HG03066 (cell line): Measurements from ENCODE around the gene IGF1R.
"Not testable (repeated sequence)": the region's sequence is repeated elsewhere in the genome, so short reads cannot be mapped to it uniquely, and the experiment has no call there.

ENCODE experiments used
- ATAC-seq: cut with Tn5 transposase; IDR thresholded peaks from one replicate; pipeline ENCODE4 v1.9.1; 2021; ENCODE audit warnings: low read depth; ENCODE audit not compliant: unreplicated experiment

IGF1R gene

DNA sequence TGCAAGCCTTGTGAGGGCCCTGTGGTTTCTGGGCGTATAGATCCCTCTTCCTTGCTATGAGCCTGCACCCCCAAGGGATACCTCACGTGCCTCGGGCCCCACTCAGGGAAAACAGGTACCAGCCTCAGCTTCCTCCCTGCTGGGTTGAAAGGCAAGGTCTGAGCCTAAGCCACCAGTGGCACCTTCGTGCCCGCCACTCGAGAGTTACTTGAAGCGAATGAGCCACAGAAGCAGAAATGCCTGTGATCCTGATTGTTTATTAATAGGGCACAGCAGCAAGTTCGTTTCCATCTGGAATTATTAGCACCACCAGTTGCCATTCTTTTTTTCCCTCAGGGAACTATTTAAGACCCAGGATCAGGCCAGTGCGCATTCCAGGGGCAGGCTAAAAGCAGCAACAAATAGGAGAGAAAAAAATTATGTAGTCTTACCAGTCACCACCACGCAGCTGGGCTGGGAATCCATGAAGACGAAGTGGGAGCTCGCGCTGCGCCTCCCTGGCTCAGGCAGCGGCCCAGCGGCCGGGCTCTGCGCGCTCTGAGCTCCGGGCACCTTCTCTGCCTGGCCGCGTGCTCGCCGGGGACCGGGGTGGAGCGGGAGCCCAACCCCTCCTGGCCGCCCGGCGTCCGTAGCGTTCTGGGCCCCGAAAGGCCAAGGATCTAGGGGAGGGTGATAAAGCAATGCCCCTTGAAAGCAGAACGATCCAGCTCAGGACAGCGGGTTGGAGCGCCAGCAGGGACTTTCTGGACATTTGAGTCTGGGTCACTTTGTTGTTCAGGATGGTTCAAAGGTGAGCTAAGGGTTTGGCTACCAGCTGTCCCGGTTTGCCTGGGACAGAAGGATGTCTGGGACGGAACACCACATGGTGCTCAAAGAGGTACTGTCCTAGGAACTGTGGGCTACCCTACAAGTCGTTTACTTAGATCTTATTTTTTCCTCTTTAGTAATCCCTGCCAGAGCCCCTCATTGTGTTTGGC lies 356.9 kb downstream of the IGF1R start:
- ATAC-seq: not testable (repeated sequence)

DNA sequence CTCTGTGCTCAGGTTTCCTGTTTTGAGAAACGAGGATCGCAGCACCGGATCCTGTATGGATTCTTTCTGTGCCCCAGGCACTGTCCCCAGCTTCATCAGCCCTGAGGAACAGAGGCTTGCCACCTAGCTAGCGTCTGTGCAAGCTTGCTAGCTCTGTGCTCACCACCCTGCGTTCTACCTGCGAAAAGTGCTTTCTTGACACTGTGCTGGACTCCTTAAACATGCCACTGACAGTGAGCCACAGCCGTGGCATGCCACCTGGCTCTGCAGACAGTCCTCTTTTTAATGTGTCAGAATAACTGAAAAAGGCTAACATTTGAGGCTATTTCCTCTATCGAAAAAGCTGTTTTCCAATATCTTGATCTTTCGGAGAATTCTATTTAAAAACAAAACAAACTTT lies 357.8 kb downstream of the IGF1R start:
- ATAC-seq: no peak

DNA sequence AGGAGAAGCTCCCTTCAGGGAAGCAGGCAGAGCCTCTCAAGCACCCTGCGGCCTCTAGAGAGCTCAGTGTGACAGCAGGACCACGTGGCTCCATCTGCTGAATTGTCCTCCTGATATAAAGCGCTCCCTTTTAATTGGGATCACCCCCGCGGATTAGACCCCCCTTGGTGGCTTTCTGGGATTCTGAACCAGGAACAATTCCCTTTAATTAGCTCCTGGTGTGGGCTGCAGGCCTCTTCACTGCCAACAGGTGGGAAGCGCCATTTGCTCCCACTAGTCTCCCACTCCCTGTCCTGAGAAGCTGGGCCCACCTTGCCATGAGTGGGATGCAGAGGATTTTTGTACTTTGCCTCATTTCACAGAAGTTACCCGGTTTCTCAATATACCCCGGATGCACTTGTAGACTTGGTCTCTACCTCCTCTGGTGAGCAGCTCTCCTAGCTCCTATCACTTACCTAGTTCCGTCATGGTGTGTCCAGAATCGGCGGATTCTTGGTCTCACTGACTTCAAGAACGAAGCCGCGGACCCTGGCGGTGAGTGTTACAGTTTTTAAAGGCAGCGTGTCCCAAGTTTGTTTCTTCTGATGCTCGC lies 358.7 kb downstream of the IGF1R start:
- ATAC-seq: no peak

DNA sequence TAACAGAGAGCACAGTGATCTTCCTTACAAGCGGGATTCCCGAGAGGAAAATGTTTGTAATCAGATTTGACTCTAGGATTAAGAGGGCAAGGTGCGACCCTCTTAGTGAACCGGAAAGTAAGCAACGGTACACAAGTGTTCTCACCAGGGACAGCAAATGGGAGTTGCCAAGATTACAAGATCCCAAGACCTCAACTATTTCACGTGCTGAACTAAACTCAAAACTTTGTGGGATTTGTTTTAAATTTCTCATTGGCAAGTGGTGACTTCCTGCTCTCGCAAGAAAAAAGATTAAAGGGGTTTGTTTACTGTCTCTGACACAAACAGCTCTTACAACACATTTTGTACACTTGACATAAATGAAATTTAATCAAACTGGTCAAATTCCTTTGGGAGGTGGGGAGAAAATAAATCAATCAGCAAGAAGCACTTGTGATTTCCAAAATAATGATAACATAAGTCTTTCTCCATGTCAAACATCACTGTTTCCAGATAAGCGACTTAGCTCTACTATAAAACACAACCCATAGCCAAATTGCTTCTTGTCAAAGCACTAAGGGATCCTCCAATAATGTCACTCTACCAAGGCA lies 361.5 kb downstream of the IGF1R start:
- no peak for ATAC-seq

DNA sequence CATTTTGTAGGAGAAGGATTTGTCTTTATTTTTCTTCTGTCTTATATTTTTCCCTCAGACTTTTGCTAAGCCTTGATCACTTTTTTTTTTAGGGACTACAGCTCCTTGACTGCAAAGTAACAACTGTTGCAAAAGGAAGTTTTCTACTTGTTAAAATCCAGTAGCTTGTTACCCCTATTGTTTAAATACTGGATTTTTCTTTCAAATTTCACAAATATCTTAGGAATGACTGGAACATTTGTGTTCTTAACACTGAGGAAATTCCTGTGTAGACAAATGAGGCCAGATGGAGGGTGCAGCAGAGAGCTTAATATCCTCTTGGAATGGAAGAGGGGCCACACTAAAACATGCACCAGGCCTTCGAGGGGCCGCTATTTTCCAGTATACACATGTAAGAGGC lies 362.4 kb downstream of the IGF1R start:
- no peak for ATAC-seq
